HepG2 (cell line): ENCODE data around the gene LINGO3. TPM values are rescaled to one million over a fixed set of nuclear protein-coding genes. Genes with fewer than 3 reads are reported as not detected.
A peak's percentile ranks its signal among the peaks of the same experiment; 100 is the strongest.

ENCODE experiments used
- AGO1 ChIP-seq: fragments of 200-400 bp; formaldehyde crosslinking; IDR thresholded peaks from 2 replicates; pipeline ENCODE4 v1.6.1; 2017; ENCODE audit warnings: mild to moderate bottlenecking, low read depth, low read length, moderate library complexity; ENCODE audit not compliant: poor library complexity, severe bottlenecking
- CC2D1A ChIP-seq: sonication (generic); formaldehyde crosslinking; IDR thresholded peaks from 2 replicates; pipeline ENCODE4 v1.8.1; 2023; ENCODE audit warnings: mild to moderate bottlenecking, missing genetic modification reagents
- MTA3 ChIP-seq: sonication (generic); formaldehyde crosslinking; IDR thresholded peaks from 2 replicates; pipeline ENCODE4 v1.4.0; 2020; ENCODE audit warnings: missing genetic modification reagents
- MTF2 ChIP-seq: sonication (generic); formaldehyde crosslinking; IDR thresholded peaks from 2 replicates; pipeline ENCODE4 v1.5.0; 2020; ENCODE audit warnings: missing genetic modification reagents, borderline replicate concordance
- ZNF557 ChIP-seq: sonication (generic); formaldehyde crosslinking; IDR thresholded peaks from 2 replicates; pipeline ENCODE4 v1.4.0; 2020; ENCODE audit warnings: missing genetic modification reagents
- ZNF567 ChIP-seq: sonication (generic); formaldehyde crosslinking; IDR thresholded peaks from 2 replicates; pipeline ENCODE4 v1.8.1; 2023; ENCODE audit warnings: mild to moderate bottlenecking, missing genetic modification reagents, borderline replicate concordance
- ZNF577 ChIP-seq: sonication (generic); formaldehyde crosslinking; IDR thresholded peaks from 2 replicates; pipeline ENCODE4 v1.4.0; 2020; ENCODE audit warnings: mild to moderate bottlenecking, low read depth, missing genetic modification reagents, borderline replicate concordance
- polyA plus RNA-seq, 8 experiments: library from polyadenylated mRNA; depleted of rRNA in 3 of 8; stranded (reverse) in 7 of 8; unstranded in 1 of 8; fragments of >200 nt; fragmentation: Illumina TruSeq in 4 of 8; extraction: Trizol in 4 of 8; gene quantifications; 2 replicates each; pipeline versions ENCODE4 v1.2.1 to v1.2.3, GENCODE V29; 2011 to 2016; ENCODE audit warnings: low read depth in 4 of 8, missing spikeins in 1 of 8, mixed read lengths in 1 of 8; ENCODE audit not compliant: insufficient read depth in 1 of 8
- total RNA-seq, 5 experiments: library from RNA; depleted of rRNA; stranded (reverse); fragments of >200 nt; fragmentation: Illumina TruSeq; extraction: Trizol; gene quantifications; 2 replicates each; pipeline ENCODE4 v1.2.3, GENCODE V29; 2016; ENCODE audit warnings: low read depth in 1 of 5
- TF ChIP-seq, protein P1 (sequence below): sonication (generic); formaldehyde crosslinking; IDR thresholded peaks from 2 replicates; pipeline ENCODE4 v1.4.0; 2020; ENCODE audit warnings: missing genetic modification reagents, borderline replicate concordance
- TF ChIP-seq, protein P2 (sequence below), 2 experiments: fragments of 450-650 bp in 1 of 2; sonication (generic) in 1 of 2; formaldehyde crosslinking in 1 of 2; IDR thresholded peaks; 2 replicates each; pipeline versions ENCODE4 v1.6.1 to v1.8.0; 2016 to 2022; ENCODE audit warnings: antibody characterized with exemption in 1 of 2, mild to moderate bottlenecking in 1 of 2, missing genetic modification reagents in 1 of 2
- TF ChIP-seq, protein P3 (sequence below): sonication (generic); formaldehyde crosslinking; IDR thresholded peaks from 2 replicates; pipeline ENCODE4 v1.4.0; 2020; ENCODE audit warnings: mild to moderate bottlenecking, missing genetic modification reagents

Gene LINGO3
- total and polyA plus RNA-seq, 2 of the 13 experiments (the other 11 are each of a cell fraction or from before 2014, with no cell fraction given) = not detected

DNA sequence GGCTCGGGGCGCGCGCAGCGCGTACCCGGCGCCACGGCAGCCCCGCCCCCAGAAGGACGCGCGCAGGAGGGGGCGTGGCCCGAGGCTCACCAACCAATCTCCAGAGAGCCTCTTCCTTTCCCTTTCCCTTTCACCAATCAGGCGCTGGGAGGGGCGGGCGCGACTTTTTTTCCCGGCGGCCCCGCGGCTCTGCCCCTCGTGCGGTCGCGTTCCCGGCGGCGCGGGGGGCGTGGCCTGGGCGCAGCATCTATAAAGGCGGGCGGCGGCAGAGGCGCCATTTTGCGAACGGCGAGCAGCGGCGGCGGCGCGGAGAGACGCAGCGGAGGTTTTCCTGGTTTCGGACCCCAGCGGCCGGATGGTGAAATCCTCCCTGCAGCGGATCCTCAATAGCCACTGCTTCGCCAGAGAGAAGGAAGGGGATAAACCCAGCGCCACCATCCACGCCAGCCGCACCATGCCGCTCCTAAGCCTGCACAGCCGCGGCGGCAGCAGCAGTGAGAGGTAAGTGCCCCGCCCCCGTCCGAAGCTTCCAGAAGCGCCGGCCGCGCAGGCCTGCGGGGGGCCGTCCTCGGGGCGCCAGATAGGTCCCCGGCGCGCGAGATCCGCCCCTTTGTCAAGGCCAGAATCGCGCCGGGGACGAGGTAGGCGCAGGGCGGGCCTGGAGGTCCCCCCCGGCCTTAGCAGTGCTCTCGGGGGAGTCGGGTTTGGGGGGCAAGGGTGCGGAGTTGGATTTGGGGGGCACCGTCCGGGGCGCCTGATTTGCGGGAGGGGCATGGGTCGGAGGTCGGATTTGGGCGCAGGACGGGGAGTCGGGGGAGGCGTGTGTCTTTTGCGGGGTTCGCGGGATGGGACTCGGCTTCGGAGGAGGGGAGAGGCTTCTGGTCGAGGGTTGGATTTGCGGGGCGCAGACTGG lies 38.5 kb downstream of the LINGO3 start (continued):
- TF ChIP-seq, protein P1, sequence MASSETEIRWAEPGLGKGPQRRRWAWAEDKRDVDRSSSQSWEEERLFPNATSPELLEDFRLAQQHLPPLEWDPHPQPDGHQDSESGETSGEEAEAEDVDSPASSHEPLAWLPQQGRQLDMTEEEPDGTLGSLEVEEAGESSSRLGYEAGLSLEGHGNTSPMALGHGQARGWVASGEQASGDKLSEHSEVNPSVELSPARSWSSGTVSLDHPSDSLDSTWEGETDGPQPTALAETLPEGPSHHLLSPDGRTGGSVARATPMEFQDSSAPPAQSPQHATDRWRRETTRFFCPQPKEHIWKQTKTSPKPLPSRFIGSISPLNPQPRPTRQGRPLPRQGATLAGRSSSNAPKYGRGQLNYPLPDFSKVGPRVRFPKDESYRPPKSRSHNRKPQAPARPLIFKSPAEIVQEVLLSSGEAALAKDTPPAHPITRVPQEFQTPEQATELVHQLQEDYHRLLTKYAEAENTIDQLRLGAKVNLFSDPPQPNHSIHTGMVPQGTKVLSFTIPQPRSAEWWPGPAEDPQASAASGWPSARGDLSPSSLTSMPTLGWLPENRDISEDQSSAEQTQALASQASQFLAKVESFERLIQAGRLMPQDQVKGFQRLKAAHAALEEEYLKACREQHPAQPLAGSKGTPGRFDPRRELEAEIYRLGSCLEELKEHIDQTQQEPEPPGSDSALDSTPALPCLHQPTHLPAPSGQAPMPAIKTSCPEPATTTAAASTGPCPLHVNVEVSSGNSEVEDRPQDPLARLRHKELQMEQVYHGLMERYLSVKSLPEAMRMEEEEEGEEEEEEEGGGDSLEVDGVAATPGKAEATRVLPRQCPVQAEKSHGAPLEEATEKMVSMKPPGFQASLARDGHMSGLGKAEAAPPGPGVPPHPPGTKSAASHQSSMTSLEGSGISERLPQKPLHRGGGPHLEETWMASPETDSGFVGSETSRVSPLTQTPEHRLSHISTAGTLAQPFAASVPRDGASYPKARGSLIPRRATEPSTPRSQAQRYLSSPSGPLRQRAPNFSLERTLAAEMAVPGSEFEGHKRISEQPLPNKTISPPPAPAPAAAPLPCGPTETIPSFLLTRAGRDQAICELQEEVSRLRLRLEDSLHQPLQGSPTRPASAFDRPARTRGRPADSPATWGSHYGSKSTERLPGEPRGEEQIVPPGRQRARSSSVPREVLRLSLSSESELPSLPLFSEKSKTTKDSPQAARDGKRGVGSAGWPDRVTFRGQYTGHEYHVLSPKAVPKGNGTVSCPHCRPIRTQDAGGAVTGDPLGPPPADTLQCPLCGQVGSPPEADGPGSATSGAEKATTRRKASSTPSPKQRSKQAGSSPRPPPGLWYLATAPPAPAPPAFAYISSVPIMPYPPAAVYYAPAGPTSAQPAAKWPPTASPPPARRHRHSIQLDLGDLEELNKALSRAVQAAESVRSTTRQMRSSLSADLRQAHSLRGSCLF (CRISPR knock-in tag) = no peak
- TF ChIP-seq ZNF557 (CRISPR knock-in tag) = peak; percentile 47; the same call in 1 of the 2 replicates
- no peak for TF ChIP-seq AGO1
- TF ChIP-seq CC2D1A (CRISPR knock-in tag) = no peak
- no peak for TF ChIP-seq MTF2
- no peak for TF ChIP-seq MTA3 (CRISPR knock-in tag)
- TF ChIP-seq ZNF567 (CRISPR knock-in tag) = 0 out of 2 replicates have a peak, but pooled peaks have one; percentile 49
- TF ChIP-seq, protein P2, sequence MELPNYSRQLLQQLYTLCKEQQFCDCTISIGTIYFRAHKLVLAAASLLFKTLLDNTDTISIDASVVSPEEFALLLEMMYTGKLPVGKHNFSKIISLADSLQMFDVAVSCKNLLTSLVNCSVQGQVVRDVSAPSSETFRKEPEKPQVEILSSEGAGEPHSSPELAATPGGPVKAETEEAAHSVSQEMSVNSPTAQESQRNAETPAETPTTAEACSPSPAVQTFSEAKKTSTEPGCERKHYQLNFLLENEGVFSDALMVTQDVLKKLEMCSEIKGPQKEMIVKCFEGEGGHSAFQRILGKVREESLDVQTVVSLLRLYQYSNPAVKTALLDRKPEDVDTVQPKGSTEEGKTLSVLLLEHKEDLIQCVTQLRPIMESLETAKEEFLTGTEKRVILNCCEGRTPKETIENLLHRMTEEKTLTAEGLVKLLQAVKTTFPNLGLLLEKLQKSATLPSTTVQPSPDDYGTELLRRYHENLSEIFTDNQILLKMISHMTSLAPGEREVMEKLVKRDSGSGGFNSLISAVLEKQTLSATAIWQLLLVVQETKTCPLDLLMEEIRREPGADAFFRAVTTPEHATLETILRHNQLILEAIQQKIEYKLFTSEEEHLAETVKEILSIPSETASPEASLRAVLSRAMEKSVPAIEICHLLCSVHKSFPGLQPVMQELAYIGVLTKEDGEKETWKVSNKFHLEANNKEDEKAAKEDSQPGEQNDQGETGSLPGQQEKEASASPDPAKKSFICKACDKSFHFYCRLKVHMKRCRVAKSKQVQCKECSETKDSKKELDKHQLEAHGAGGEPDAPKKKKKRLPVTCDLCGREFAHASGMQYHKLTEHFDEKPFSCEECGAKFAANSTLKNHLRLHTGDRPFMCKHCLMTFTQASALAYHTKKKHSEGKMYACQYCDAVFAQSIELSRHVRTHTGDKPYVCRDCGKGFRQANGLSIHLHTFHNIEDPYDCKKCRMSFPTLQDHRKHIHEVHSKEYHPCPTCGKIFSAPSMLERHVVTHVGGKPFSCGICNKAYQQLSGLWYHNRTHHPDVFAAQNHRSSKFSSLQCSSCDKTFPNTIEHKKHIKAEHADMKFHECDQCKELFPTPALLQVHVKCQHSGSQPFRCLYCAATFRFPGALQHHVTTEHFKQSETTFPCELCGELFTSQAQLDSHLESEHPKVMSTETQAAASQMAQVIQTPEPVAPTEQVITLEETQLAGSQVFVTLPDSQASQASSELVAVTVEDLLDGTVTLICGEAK (IDR thresholded peaks at IDR 0.05) = no peak
- TF ChIP-seq, protein P2 (CRISPR knock-in tag; IDR thresholded peaks at IDR 0.05) = peak; percentile 55; the same call in 1 of the 2 replicates
- TF ChIP-seq, protein P3, sequence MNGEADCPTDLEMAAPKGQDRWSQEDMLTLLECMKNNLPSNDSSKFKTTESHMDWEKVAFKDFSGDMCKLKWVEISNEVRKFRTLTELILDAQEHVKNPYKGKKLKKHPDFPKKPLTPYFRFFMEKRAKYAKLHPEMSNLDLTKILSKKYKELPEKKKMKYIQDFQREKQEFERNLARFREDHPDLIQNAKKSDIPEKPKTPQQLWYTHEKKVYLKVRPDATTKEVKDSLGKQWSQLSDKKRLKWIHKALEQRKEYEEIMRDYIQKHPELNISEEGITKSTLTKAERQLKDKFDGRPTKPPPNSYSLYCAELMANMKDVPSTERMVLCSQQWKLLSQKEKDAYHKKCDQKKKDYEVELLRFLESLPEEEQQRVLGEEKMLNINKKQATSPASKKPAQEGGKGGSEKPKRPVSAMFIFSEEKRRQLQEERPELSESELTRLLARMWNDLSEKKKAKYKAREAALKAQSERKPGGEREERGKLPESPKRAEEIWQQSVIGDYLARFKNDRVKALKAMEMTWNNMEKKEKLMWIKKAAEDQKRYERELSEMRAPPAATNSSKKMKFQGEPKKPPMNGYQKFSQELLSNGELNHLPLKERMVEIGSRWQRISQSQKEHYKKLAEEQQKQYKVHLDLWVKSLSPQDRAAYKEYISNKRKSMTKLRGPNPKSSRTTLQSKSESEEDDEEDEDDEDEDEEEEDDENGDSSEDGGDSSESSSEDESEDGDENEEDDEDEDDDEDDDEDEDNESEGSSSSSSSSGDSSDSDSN (CRISPR knock-in tag) = peak; percentile 51
- no peak for TF ChIP-seq ZNF577 (CRISPR knock-in tag)
